ENCODE results near the gene TRIM41. TPM values are rescaled to one million over a fixed set of nuclear protein-coding genes. Genes with fewer than 3 reads are reported as not detected.

Gene TRIM41
- total and polyA plus RNA-seq, 9 of the 15 experiments (the other 6 are each of a cell fraction or from before 2014, with no cell fraction given): 1.8 to 47.6 (median 20.9) TPM

- TF ChIP-seq ZBTB7A (IDR thresholded peaks at IDR 0.05; ENCODE audit: borderline replicate concordance, control insufficient read depth, low read depth, low read length): no peak
- TF ChIP-seq, protein P1, sequence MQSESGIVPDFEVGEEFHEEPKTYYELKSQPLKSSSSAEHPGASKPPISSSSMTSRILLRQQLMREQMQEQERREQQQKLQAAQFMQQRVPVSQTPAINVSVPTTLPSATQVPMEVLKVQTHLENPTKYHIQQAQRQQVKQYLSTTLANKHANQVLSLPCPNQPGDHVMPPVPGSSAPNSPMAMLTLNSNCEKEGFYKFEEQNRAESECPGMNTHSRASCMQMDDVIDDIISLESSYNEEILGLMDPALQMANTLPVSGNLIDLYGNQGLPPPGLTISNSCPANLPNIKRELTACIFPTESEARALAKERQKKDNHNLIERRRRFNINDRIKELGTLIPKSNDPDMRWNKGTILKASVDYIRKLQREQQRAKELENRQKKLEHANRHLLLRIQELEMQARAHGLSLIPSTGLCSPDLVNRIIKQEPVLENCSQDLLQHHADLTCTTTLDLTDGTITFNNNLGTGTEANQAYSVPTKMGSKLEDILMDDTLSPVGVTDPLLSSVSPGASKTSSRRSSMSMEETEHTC (IDR thresholded peaks at IDR 0.05): no peak
- no peak for TF ChIP-seq ZNF140 (CRISPR knock-in tag; IDR thresholded peaks at IDR 0.05)
- 0 out of 2 replicates have a peak, but pooled peaks have one; percentile 11 for TF ChIP-seq FOSL1 (tag; conservative IDR thresholded peaks at IDR 0.05)
- no peak for TF ChIP-seq CEBPG (CRISPR knock-in tag; IDR thresholded peaks at IDR 0.05)
- TF ChIP-seq CEBPG (tag; conservative IDR thresholded peaks at IDR 0.05 in 1 of 2, IDR thresholded peaks at IDR 0.05 in 1 of 2): no peak
- no peak for TF ChIP-seq NCOR1 (IDR thresholded peaks at IDR 0.05)
- no peak for TF ChIP-seq TCF3 (CRISPR knock-in tag; IDR thresholded peaks at IDR 0.05)
- TF ChIP-seq RBFOX2 (IDR thresholded peaks at IDR 0.05; ENCODE audit: low read depth, low read length): no peak
- TF ChIP-seq, protein P2, sequence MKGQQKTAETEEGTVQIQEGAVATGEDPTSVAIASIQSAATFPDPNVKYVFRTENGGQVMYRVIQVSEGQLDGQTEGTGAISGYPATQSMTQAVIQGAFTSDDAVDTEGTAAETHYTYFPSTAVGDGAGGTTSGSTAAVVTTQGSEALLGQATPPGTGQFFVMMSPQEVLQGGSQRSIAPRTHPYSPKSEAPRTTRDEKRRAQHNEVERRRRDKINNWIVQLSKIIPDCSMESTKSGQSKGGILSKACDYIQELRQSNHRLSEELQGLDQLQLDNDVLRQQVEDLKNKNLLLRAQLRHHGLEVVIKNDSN (CRISPR knock-in tag; IDR thresholded peaks at IDR 0.05): 0 out of 2 replicates have a peak, but pooled peaks have one; percentile 27
- TF ChIP-seq, protein P3, sequence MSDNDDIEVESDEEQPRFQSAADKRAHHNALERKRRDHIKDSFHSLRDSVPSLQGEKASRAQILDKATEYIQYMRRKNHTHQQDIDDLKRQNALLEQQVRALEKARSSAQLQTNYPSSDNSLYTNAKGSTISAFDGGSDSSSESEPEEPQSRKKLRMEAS (CRISPR knock-in tag; IDR thresholded peaks at IDR 0.05): no peak
- TF ChIP-seq NCOA6 (IDR thresholded peaks at IDR 0.05): no peak
- TF ChIP-seq ETV6 (IDR thresholded peaks at IDR 0.05; ENCODE audit: borderline replicate concordance in 1 of 2, low read depth in 2 of 2, low read length in 1 of 2): no peak
- no peak for TF ChIP-seq ETV6 (CRISPR knock-in tag; IDR thresholded peaks at IDR 0.05; ENCODE audit: borderline replicate concordance)
- 0 out of 2 replicates have a peak, but pooled peaks have one; percentile 10 for TF ChIP-seq GTF2F1 (IDR thresholded peaks at IDR 0.05; ENCODE audit: low read depth, low read length)
- no peak for TF ChIP-seq TAF1 (IDR thresholded peaks at IDR 0.05; ENCODE audit: control insufficient read depth, extremely low read depth, insufficient read depth, low read length, severe bottlenecking)
- TF ChIP-seq, protein P4, sequence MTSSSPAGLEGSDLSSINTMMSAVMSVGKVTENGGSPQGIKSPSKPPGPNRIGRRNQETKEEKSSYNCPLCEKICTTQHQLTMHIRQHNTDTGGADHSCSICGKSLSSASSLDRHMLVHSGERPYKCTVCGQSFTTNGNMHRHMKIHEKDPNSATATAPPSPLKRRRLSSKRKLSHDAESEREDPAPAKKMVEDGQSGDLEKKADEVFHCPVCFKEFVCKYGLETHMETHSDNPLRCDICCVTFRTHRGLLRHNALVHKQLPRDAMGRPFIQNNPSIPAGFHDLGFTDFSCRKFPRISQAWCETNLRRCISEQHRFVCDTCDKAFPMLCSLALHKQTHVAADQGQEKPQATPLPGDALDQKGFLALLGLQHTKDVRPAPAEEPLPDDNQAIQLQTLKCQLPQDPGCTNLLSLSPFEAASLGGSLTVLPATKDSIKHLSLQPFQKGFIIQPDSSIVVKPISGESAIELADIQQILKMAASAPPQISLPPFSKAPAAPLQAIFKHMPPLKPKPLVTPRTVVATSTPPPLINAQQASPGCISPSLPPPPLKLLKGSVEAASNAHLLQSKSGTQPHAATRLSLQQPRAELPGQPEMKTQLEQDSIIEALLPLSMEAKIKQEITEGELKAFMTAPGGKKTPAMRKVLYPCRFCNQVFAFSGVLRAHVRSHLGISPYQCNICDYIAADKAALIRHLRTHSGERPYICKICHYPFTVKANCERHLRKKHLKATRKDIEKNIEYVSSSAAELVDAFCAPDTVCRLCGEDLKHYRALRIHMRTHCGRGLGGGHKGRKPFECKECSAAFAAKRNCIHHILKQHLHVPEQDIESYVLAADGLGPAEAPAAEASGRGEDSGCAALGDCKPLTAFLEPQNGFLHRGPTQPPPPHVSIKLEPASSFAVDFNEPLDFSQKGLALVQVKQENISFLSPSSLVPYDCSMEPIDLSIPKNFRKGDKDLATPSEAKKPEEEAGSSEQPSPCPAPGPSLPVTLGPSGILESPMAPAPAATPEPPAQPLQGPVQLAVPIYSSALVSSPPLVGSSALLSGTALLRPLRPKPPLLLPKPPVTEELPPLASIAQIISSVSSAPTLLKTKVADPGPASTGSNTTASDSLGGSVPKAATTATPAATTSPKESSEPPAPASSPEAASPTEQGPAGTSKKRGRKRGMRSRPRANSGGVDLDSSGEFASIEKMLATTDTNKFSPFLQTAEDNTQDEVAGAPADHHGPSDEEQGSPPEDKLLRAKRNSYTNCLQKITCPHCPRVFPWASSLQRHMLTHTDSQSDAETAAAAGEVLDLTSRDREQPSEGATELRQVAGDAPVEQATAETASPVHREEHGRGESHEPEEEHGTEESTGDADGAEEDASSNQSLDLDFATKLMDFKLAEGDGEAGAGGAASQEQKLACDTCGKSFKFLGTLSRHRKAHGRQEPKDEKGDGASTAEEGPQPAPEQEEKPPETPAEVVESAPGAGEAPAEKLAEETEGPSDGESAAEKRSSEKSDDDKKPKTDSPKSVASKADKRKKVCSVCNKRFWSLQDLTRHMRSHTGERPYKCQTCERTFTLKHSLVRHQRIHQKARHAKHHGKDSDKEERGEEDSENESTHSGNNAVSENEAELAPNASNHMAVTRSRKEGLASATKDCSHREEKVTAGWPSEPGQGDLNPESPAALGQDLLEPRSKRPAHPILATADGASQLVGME (CRISPR knock-in tag; IDR thresholded peaks at IDR 0.05): no peak
- TF ChIP-seq ELF1 (tag; IDR thresholded peaks at IDR 0.05): peak; percentile 58; the same call in 1 of the 2 replicates
- no peak for TF ChIP-seq NFATC3 (IDR thresholded peaks at IDR 0.05)
- TF ChIP-seq ZNF23 (CRISPR knock-in tag; IDR thresholded peaks at IDR 0.05): no peak
Observed at GRCh38 chr5:181188700-181189362, 34.2 kb upstream of the TRIM41 start (continued).

Measured in K562 (cell line).